Ishikawa (cell line): Measurements from ENCODE around the gene TULP3.

Source experiments
- CEBPB ChIP-seq: IDR thresholded peaks from 2 replicates; pipeline ENCODE4 v1.6.1; 2012
- CREB1 ChIP-seq: IDR thresholded peaks from 2 replicates; pipeline ENCODE4 v1.6.1; 2012; ENCODE audit warnings: low read depth
- EGR1 ChIP-seq: IDR thresholded peaks from 2 replicates; pipeline ENCODE4 v1.6.1; 2012
- EP300 ChIP-seq: IDR thresholded peaks from 2 replicates; pipeline ENCODE4 v1.6.1; 2012; ENCODE audit warnings: borderline replicate concordance
- FOXM1 ChIP-seq: IDR thresholded peaks from 2 replicates; pipeline ENCODE4 v1.6.1; 2012; ENCODE audit warnings: low read depth, borderline replicate concordance
- MAX ChIP-seq: IDR thresholded peaks from 2 replicates; pipeline ENCODE4 v1.6.1; 2012
- NFIC ChIP-seq: IDR thresholded peaks from 2 replicates; pipeline ENCODE4 v1.6.1; 2012
- RAD21 ChIP-seq: IDR thresholded peaks from 2 replicates; pipeline ENCODE4 v1.6.1; 2012; ENCODE audit warnings: low read depth
- REST ChIP-seq: IDR thresholded peaks from 2 replicates; pipeline ENCODE4 v1.6.1; 2012; ENCODE audit warnings: low read depth, mild to moderate bottlenecking
- TAF1 ChIP-seq: IDR thresholded peaks from 2 replicates; pipeline ENCODE4 v1.6.1; 2012; ENCODE audit warnings: low read depth, mild to moderate bottlenecking
- TCF12 ChIP-seq: IDR thresholded peaks from 2 replicates; pipeline ENCODE4 v1.6.1; 2012; ENCODE audit warnings: low read depth
- TEAD4 ChIP-seq: IDR thresholded peaks from 2 replicates; pipeline ENCODE4 v1.6.1; 2012
- USF1 ChIP-seq: IDR thresholded peaks from 2 replicates; pipeline ENCODE4 v1.6.1; 2012
- YY1 ChIP-seq: IDR thresholded peaks from 2 replicates; pipeline ENCODE4 v1.6.1; 2012; ENCODE audit warnings: low read depth
- ZBTB7A ChIP-seq: IDR thresholded peaks from 2 replicates; pipeline ENCODE4 v1.6.1; 2012; ENCODE audit warnings: low read depth

Gene TULP3

GRCh38 chr12:2904260-2904659 is 13.6 kb downstream of the TULP3 start:
- TF ChIP-seq USF1 (no peak), NFIC (peak; percentile 73), TAF1 (no peak), TCF12 (no peak), REST (no peak), FOXM1 (no peak), CEBPB (no peak), EP300 (no peak), TEAD4 (peak; percentile 40; the same call in 1 of the 2 replicates), CREB1 (no peak), ZBTB7A (no peak), EGR1 (no peak), YY1 (no peak), MAX (0 out of 2 replicates have a peak, but pooled peaks have one; percentile 22), RAD21 (no peak)

GRCh38 chr12:2912216-2912575 is 21.5 kb downstream of the TULP3 start:
- TF ChIP-seq CREB1: no peak
- no peak for TF ChIP-seq RAD21
- TF ChIP-seq MAX: no peak
- TF ChIP-seq FOXM1: no peak
- TF ChIP-seq ZBTB7A: no peak
- no peak for TF ChIP-seq CEBPB
- TF ChIP-seq USF1: no peak

- no peak for TF ChIP-seq REST
- no peak for TF ChIP-seq EP300
- no peak for TF ChIP-seq CEBPB
- no peak for TF ChIP-seq MAX
- no peak for TF ChIP-seq FOXM1
- no peak for TF ChIP-seq TCF12
- TF ChIP-seq TEAD4: no peak
- TF ChIP-seq USF1: no peak
- TF ChIP-seq YY1: no peak
- TF ChIP-seq RAD21: no peak
- TF ChIP-seq ZBTB7A: no peak
- no peak for TF ChIP-seq NFIC
- no peak for TF ChIP-seq TAF1
- no peak for TF ChIP-seq CREB1
- TF ChIP-seq EGR1: no peak
Measured at GRCh38 chr12:2919249-2919648, 28.6 kb downstream of the TULP3 start.

- TF ChIP-seq RAD21: no peak
- TF ChIP-seq MAX: no peak
- TF ChIP-seq FOXM1: no peak
- TF ChIP-seq USF1: no peak
- TF ChIP-seq YY1: no peak
- TF ChIP-seq CEBPB: no peak
- TF ChIP-seq ZBTB7A: no peak
- TF ChIP-seq TAF1: no peak
- no peak for TF ChIP-seq CREB1
- TF ChIP-seq NFIC: no peak
- no peak for TF ChIP-seq EGR1
Measured at GRCh38 chr12:2922329-2922728, 31.6 kb downstream of the TULP3 start.

GRCh38 chr12:2923057-2923456 is 32.4 kb downstream of the TULP3 start:
- TF ChIP-seq TEAD4 (no peak), ZBTB7A (no peak), YY1 (no peak), USF1 (no peak), TAF1 (no peak), NFIC (no peak), CREB1 (no peak), REST (no peak), FOXM1 (no peak)
